Spleen (tissue), 11 donors: ENCODE measurements around the gene MIA3. TPM values are rescaled to one million over a fixed set of nuclear protein-coding genes. Genes with fewer than 3 reads are reported as not detected.

Experiments used
- DNase-seq: peaks from one replicate; pipeline ENCODE4 v3.0.0-alpha.2; 2020
- H3K27ac ChIP-seq, 8 donors: fragments of 200-600 bp; sonication (generic) in 7 of 8; 1 replicate in 4 of 8; 2 replicates in 4 of 8; pipeline versions ENCODE4 v1.5.0 to v1.8.0; 2016 to 2021; ENCODE audit warnings: inconsistent platforms in 4 of 8, mild to moderate bottlenecking in 4 of 8, moderate library complexity in 1 of 8
- H3K27me3 ChIP-seq, 7 donors: fragments of 200-600 bp; sonication (generic) in 6 of 7; replicated peaks in 1 of 7; 1 replicate in 4 of 7; 2 replicates in 3 of 7; pipeline versions ENCODE4 v1.5.0 to v1.8.0; 2016 to 2021; ENCODE audit warnings: inconsistent platforms in 3 of 7, mild to moderate bottlenecking in 1 of 7
- H3K36me3 ChIP-seq, 6 donors: fragments of 200-600 bp; sonication (generic) in 5 of 6; 1 replicate in 4 of 6; 2 replicates in 2 of 6; pipeline versions ENCODE4 v1.5.0 to v1.8.0; 2016 to 2021; ENCODE audit warnings: inconsistent platforms in 2 of 6
- H3K4me1 ChIP-seq, 6 donors: fragments of 200-600 bp; sonication (generic) in 5 of 6; 1 replicate in 3 of 6; 2 replicates in 3 of 6; pipeline versions ENCODE4 v1.5.0 to v1.8.0; 2016 to 2021; ENCODE audit warnings: inconsistent platforms in 3 of 6
- H3K4me3 ChIP-seq, 8 donors: fragments of 200-600 bp; sonication (generic) in 7 of 8; 1 replicate in 4 of 8; 2 replicates in 4 of 8; pipeline versions ENCODE4 v1.5.0 to v1.8.0; 2016 to 2021; ENCODE audit warnings: inconsistent platforms in 4 of 8, mild to moderate bottlenecking in 4 of 8, moderate library complexity in 2 of 8
- H3K9me3 ChIP-seq, 8 donors: fragments of 200-600 bp; sonication (generic) in 7 of 8; 1 replicate in 4 of 8; 2 replicates in 4 of 8; pipeline versions ENCODE4 v1.5.0 to v1.8.0; 2016 to 2021; ENCODE audit warnings: inconsistent platforms in 4 of 8
- CTCF ChIP-seq, 11 experiments: fragments of 200-600 bp in 7 of 11; fragments of 450-650 bp in 4 of 11; sonication (generic) in 4 of 11; IDR thresholded peaks in 8 of 11; conservative IDR thresholded peaks in 3 of 11; 1 replicate in 7 of 11; 2 replicates in 4 of 11; pipeline versions ENCODE4 v1.4.0 to v1.8.0; 2016 to 2021; ENCODE audit warnings: antibody characterized with exemption in 11 of 11, inconsistent platforms in 4 of 11, mild to moderate bottlenecking in 1 of 11
- POLR2A ChIP-seq, 3 donors: fragments of 450-650 bp; IDR thresholded peaks; one replicate each; pipeline ENCODE4 v1.5.1; 2017; ENCODE audit warnings: antibody characterized with exemption in 3 of 3, mild to moderate bottlenecking in 1 of 3
- POLR2AphosphoS5 ChIP-seq, 3 donors: sonication (generic); formaldehyde crosslinking; IDR thresholded peaks; one replicate each; pipeline ENCODE4 v1.5.1; 2017; ENCODE audit warnings: antibody characterized with exemption in 3 of 3
- WGBS, 5 donors: extraction: QIAGEN DNeasy Blood & Tissue Kit in 3 of 5; methylation state at CpG; one replicate each; pipeline versions ENCODE4 v1.1.5 to v1.1.7; 2013 to 2018; 5-methylcytosine and 5-hydroxymethylcytosine counted together
- intact Hi-C: fragments of 100-400 bp; cut with DNase I; formaldehyde crosslinking; loops from one replicate; pipeline ENCODE4 v1.15.0; 2023; ENCODE audit warnings: low total_unique reads
- polyA plus RNA-seq, 3 donors: library from polyadenylated mRNA; stranded (reverse); fragments of 200-250 nt; gene quantifications; one replicate each; pipeline ENCODE4 v1.2.1, GENCODE V29; 2013
- total RNA-seq, 7 donors: library from RNA; depleted of rRNA in 3 of 7; stranded (reverse); fragments of >200 nt in 3 of 7; fragmentation: NEBNext Ultra II Directional in 4 of 7; extraction: Animal tissue kit (Norgen Biotek cat#: 25700) in 4 of 7; gene quantifications; one replicate each; pipeline versions ENCODE4 v1.1.0 to v1.2.1, GENCODE V29; 2016 to 2021
- donor health status: healthy with polysubstance abuse.
- donor health status: DM: no; HTN: no; CAD: no; lungs with moderate emphysema.
- donor health status: DM: no; HTN: no; CAD: no.
- donor health status: Bipolar disorder and iron deficiency.
- donor health status: healthy.
- donor health status: DM: no; HTN: no; CAD: no.
- donor health status: DM: yes; HTN: yes; CAD: no.

The MIA3 gene
- total and polyA plus RNA-seq, 10 donors, result 25.4 to 68.8 (median 51.7) TPM

DNA sequence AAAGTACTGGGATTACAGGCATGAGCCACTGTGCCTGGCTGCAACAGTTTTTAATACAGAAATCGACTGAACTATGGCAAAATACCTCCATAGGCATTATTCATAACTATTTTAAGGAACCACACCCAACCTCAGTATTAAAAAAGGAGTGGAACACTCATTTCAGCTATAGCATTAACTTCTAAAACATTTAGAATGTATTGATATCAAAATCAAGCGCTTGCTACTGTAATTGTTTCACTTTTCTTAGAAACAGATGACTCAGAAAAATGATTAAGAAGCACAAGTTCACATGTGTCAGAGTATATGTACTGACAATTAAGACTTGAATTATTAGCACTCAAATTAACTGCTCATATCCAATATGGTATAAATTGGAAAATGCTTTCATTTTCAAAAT lies 79.3 kb downstream of the MIA3 start:
- peaks cover 0 to 35% (median 2%) of the 10 kb centered on the region in 6 donors for H3K4me1 ChIP-seq
- H3K4me3 ChIP-seq, result no peak overlapping the region
- no peak for TF ChIP-seq CTCF (IDR thresholded peaks at IDR 0.05 in 8 of 11, conservative IDR thresholded peaks at IDR 0.05 in 3 of 11)
- no peak for TF ChIP-seq POLR2A (IDR thresholded peaks at IDR 0.05)
- intact Hi-C loops, result no loop called here
- H3K27me3 ChIP-seq, result no peaks in the 10 kb centered on the region
- no peak for DNase-seq
- peaks cover 0 to 81% (median 35%) of the 10 kb centered on the region in 6 donors for H3K36me3 ChIP-seq
- no peaks in the 10 kb centered on the region for H3K9me3 ChIP-seq
- WGBS, 5 donors, result 89 to 100% (median 92%) methylated on average over 2 of the region's 2 CpGs
- no peak overlapping the region for H3K27ac ChIP-seq

- Histone ChIP-seq H3K27me3 (no peaks in the 10 kb centered on the region), H3K27ac (no peak overlapping the region), H3K4me1 (peaks cover 0 to 35% (median 2%) of the 10 kb centered on the region in 6 donors), H3K4me3 (no peak overlapping the region), H3K36me3 (peaks cover 0 to 81% (median 38%) of the 10 kb centered on the region in 6 donors), H3K9me3 (no peaks in the 10 kb centered on the region)
- DNase-seq, result no peak
- intact Hi-C loops, result no loop called here
- no peak for TF ChIP-seq POLR2AphosphoS5 (IDR thresholded peaks at IDR 0.05)
- no peak for TF ChIP-seq CTCF (IDR thresholded peaks at IDR 0.05 in 8 of 11, conservative IDR thresholded peaks at IDR 0.05 in 3 of 11)
- TF ChIP-seq POLR2A (IDR thresholded peaks at IDR 0.05), result no peak
- WGBS, 5 donors, result 82 to 92% (median 92%) methylated on average over 2 of the region's 2 CpGs
Observed at GRCh38 chr1:222697826-222698225, 79.9 kb downstream of the MIA3 start.

- H3K9me3 ChIP-seq, result peaks cover 0 to 6% (median 0%) of the 10 kb centered on the region in 8 donors
- WGBS, 5 donors, result 93 to 100% (median 97%) methylated on average over 4 of the region's 4 CpGs
- H3K36me3 ChIP-seq, result peaks cover 0 to 78% (median 35%) of the 10 kb centered on the region in 6 donors
- DNase-seq, result no peak
- intact Hi-C loops, result no loop called here
- TF ChIP-seq CTCF (IDR thresholded peaks at IDR 0.05 in 8 of 11, conservative IDR thresholded peaks at IDR 0.05 in 3 of 11) (no peak), POLR2A (IDR thresholded peaks at IDR 0.05) (no peak), POLR2AphosphoS5 (IDR thresholded peaks at IDR 0.05) (no peak)
- no peak overlapping the region for H3K27ac ChIP-seq
- no peaks in the 10 kb centered on the region for H3K27me3 ChIP-seq
- peaks cover 0 to 31% (median 2%) of the 10 kb centered on the region in 6 donors for H3K4me1 ChIP-seq
- no peak overlapping the region for H3K4me3 ChIP-seq
Observed at GRCh38 chr1:222702210-222702609, 84.3 kb downstream of the MIA3 start.

DNA sequence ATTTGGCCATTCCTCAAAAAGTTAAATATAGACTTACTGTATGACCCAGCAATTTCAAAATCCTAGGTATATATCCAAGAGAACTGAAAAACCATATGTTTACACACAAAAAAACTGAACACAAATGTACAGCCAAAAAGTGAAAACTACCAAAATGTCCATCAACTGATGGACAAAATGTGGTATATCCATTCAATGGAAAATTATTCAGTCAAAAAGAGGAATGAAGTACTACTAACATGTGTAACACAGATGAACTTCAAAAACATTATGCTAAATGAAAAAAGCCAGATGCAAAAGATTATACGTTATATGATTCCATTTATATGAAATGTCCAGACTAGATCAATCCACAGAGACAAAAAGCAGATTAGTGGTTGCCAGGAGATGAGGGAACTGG lies 86.4 kb downstream of the MIA3 start:
- Histone ChIP-seq H3K4me1 (peaks cover 0 to 43% (median 12%) of the 10 kb centered on the region in 6 donors), H3K9me3 (peaks cover 0 to 6% (median 0%) of the 10 kb centered on the region in 8 donors), H3K27me3 (no peaks in the 10 kb centered on the region), H3K4me3 (no peak overlapping the region), H3K36me3 (peaks cover 0 to 69% (median 31%) of the 10 kb centered on the region in 6 donors), H3K27ac (no peak overlapping the region)
- no peak for DNase-seq
- TF ChIP-seq POLR2AphosphoS5 (IDR thresholded peaks at IDR 0.05), result no peak
- no peak for TF ChIP-seq POLR2A (IDR thresholded peaks at IDR 0.05)
- TF ChIP-seq CTCF (IDR thresholded peaks at IDR 0.05 in 8 of 11, conservative IDR thresholded peaks at IDR 0.05 in 3 of 11), result no peak
- intact Hi-C loops, result no loop called here
- WGBS, 5 donors, result 94 to 100% (median 98%) methylated on average over 1 of the region's 1 CpG
